HG03460 (cell line): ENCODE data around the gene PCK1.

Source experiments
- ATAC-seq: cut with Tn5 transposase; IDR thresholded peaks from one replicate; pipeline ENCODE4 v1.9.1; 2021; ENCODE audit not compliant: unreplicated experiment

The PCK1 gene

DNA sequence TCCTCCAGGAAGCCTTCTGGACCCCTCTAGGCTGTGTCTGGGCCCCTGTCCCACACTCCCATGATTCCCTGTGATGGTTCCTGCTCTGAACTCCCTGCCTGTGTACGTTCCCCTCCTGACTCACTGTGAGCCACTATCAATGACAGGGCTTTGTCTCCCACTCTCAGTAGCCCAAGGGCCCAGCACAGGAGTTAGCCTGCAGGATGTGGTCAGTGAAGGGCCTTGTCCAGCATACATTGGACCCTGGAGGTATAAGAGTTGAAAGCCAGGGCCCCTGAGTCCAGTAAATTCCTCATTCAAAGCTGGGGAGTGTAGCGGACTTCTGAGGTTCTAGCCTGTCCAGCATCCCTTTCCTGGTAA lies 40.3 kb downstream of the PCK1 start:
- no peak for ATAC-seq

DNA sequence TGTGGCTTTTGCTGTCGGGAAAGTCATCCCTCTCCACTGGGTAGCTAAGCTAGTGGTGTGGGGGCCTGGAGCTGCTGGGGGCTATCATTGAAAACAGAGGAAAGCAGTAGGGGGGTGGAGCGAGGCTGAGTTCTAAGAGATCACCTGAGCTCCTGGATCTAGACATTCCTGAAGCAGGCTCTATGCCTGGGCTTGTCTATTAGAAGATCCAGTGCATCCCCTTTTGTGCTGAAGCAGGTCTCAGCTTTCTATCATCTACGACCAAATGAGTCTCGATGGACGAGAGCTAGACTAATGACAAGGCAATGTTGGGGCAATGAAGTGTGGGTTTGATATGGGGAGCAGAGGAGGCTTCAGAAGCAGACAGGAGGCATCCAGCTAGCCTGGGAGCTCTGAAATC lies 40.8 kb downstream of the PCK1 start:
- no peak for ATAC-seq

DNA sequence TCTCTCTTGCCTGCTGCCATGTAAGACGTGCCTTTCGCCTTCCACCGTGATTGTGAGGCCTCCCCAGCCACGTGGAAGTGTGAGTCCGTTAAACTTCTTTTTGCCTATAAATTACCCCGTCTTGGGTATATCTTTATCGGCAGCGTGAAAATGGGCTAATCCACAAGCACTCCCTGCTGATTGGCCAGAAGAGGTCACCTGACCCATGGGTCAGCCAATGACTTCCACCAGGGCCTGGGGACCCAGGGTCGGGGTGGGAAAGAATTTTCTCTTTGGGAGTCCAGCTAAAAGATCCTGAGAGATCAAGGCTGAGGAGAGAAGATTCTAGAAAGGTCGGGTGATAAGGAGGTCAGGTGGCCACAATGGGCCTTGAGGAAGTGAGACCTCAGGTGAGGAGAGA lies 42.2 kb downstream of the PCK1 start:
- ATAC-seq = no peak

DNA sequence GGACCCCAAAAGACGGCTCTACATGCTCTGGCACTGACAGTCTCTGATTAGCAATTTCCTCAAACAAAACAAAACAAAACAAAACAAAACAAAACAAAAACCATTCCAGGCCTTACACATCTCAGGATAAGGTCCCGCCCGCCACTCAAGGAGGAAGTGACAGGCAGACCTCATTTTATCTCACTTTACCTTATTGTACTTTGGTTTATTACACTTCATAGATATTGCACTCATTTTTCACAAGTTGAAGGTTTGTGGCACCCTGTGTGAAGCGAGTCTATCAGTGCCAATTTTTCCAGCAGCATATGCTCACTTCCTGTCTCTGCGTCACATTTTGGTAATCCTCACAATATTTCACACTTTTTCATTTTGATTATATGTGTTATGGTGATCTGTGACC lies 44.1 kb downstream of the PCK1 start:
- no peak for ATAC-seq

DNA sequence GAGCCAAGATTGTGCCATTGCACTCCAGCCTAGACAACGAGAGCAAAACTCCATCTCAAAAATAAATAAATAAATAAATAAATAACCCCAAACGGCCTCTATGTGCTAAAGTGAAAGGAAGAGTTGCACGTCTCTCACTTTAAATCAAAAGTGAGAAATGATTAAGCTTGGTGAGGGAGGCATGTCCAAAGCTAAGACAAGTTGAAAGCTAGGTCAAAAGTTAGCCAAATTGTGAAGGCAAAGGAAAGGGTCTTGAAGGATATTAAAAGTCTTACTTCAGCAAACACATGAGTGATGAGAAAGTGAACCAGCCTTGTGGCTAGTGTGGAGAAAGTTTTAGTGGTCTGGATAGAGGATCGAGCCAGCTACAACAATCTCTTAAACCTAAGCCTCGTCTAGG lies 45.0 kb downstream of the PCK1 start:
- no peak for ATAC-seq

DNA sequence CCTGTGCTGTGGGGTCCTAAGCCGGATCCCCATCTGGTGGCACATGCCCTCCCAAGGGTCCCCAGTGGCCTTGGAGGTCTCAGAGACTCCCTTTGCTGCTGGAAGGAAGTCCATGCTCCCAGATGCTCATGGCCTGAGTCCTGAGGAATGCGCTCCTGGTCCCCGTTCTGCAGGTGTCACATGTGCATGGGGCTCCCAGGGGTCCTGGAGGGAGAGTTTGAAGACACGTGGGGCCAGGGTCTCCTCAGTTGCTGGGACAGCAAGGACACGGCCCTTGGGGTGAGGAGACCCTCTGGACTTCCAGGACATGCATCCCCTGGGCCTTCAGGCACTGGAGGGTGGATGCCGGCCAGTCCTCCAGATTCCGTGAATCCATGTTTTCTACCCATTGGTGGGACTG lies 47.6 kb downstream of the PCK1 start:
- no peak for ATAC-seq

DNA sequence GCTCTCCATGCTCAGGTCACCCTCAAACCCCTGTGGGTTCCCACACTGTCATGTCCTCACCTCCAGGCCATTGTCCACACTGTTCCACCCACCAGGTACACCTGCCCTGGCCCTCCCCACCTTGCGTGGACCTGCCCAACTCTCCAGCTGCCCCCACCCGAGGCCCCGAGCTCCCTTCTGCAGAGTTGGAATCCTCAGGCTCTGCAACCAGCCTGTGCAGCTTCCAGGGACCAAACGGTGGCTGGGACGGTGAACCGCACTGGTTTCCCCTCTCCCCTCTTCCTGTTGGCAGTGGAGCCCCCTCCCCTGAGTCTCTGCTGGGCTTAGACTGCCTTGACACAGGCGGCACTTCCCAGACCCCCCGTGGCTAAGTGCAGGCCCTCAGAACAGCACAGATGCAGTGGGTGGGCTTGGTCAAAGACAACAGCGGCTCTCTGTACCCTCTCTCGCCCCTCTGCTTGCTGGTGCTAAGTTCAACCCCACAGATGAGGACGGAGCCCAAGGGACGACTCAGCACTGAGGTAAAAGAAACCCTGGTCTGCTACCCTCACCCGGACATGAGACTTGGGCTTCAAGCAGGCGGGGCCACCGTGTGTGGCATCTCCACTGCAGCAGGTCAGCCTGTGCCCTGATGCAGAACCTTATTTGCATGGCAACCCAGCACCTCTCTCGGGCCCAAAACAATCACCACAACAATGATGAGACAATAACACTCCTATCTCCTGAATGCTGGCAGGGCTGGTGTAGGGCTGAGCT lies 48.4 kb downstream of the PCK1 start:
- no peak for ATAC-seq

DNA sequence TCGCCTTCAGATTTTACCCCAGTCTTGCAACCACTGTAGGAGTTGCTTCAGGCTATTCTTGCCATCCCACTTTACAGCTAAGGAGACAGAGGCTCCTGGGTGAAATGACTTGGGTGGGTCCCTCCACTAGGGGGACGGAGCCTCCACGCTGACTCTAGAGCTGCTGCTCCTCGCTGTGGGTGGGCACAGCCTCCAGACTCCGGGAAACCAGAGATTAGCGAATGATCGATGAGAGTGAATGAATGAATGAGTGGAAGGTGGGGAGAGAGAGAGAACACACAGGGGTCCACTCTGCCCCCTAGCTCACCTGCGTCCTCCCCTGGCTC lies 48.9 kb downstream of the PCK1 start:
- ATAC-seq = no peak

DNA sequence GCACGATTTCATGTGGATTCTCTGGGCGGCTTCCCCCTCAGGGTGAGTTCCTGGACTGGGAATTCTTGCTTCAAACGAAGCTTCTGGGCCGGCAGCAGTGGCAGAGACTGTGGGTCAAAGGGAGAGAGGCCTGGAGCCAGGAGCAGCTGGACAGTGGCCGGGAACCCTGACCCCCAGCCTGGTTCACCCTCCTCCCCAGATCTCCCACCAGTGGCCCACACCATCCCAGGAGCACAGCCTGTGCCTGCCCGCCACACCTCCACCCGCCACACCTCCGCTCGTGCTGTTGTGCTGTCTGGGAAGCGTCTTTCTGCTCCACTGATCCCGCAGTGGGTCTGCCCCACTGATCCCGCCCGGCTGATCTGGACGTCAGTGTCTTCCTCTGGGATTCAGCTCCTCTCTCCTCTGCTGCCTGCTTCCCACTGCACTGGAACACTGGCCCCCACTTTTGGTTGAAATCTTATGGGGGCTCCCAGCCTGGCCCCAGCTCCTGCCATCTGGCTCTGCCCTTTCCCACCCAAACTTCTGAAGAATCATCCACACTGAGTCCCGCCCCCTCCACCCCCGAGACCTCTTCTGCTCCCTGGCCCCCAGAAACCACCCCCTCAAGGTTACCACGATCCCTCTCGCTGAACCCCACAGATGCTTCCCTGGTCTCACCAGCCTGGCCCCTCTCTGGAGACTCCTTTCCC lies 49.5 kb downstream of the PCK1 start:
- ATAC-seq = no peak

DNA sequence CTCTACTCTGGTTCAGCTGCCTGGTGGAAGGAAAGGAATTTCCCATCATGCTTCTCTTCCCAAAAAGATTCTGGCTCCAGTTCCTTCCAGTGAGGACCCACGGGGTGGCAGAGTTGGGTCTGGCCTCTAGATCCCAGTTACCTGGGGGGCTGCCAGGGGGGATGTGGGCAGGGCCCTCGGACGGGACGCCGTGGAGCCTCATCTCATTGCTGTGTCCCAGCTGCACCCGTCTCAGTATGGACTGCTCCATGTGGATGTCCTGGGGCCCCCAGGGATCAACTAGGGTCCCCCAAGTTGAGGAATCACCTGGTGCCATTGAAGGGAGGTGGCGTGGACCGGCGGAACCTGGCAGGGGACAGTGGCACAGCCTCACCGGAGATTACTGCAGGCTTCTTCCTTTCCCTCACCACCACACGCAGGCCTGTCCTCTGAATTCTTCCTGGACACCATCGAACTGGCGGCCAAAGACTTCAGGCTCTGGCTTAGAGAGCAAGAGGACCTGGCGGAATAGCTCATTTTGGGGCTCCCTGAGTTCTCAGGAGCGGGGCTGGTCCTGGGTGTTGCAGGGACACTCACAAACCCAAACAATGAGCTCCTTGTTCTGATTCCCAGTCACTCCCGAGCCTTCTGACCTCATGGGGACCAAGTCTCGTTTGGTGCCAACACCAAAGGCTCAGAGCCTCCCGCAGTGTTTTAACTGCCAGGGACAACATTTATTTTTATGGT lies 50.8 kb downstream of the PCK1 start:
- no peak for ATAC-seq

DNA sequence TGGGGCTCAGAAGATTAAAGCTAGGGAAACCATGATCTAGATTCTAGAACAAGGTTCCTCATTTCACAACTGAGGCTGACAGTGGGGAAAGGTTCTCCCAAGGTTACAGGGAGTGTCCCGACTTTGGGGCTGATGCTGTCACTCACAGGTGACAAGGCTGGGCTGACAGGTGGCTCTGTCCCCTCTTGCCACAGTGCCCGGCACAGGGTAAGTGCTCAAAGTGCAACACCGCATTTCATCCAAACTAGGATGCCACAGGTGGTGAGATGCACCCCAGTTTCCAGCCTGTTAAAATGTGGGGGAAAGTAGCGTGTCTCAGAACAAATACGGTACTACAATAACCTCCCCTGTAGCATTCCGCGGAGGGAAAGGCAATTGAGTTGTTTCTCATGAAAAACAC lies 51.5 kb downstream of the PCK1 start:
- ATAC-seq = no peak

DNA sequence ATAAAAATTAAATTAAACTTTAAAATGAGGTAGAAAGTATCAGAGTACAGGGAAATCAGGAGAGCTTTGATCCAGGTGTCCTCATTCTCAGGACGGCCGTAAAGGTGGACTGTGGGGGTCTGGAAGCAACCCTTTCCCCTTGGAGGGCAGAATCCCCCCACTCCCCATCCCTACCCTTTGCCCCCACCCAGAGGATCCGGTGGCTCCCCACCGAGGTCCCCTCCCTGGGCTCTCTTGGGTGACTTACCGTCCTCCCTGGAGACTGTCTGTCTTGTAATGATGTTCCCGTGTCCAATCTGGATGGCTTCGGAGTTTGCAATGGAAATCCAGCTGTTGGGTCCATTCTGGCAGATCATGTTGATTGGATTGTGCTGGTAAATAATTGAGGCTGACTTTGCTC lies 52.0 kb downstream of the PCK1 start:
- ATAC-seq = no peak

DNA sequence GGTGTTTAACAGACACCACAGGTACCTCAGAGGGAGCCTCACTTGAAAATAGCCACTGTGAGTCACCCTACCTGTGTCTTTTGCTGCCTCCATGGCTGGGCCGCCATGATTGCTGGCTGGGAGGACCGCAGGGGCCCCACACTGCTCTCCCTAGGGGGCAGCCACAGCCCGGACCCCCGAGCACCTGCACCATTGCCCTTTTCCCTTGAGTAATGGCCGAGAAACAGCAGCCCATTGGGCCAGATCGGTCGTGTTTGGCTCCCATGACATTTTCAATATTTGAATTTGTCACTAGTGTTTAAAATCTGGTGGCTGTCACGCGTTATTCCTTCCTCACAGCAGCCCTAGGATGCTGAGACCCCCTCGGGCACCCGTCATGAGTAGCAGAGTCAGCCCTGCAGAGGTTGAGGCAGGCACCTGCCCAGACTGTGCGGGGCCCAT lies 52.6 kb downstream of the PCK1 start:
- ATAC-seq = no peak

DNA sequence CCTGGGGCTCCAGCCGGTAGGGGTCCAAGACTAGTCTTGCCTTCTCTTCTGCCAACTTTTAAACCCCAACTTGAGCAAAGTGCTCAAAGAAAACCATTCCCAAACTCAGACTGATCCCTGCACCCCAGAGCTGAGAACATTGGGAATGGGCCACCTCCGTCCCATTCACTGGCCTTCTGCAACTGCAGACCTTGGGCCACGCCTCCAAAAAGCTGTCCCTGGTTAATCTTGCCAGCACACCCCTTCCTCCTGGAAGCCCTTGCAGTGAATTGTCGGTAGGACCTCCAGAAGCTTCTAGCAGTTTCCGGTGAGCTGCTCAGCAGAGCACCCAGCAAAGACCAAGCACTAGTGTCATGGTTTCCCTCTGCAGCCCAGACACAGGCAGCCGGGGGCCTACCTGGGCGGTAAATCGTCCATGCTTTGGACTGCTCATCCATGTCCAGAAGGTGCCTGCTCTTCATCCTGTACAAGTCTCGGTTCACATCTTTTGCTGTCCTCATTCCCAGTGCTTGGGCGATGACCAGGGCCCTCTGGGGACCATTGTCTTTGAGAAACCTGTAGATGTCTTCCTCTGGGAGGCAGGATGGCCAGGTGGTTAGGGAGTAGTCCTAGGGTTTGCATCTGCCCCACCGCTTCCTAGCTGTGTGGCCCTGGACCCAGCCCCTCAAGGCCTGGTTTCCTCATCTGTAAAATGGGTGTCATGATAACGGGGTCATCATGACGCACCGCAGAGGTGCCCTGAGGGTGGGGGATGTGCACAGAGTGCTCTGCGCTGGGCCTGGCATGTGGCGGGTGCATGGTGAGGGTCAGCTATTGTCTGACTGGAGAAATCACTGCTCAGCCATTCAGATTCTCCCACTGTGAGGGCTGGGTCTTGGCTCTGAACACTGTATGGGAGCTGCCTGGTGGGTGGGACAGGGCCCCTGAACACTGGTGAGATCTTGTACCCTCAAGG lies 53.9 kb downstream of the PCK1 start:
- ATAC-seq = no peak

DNA sequence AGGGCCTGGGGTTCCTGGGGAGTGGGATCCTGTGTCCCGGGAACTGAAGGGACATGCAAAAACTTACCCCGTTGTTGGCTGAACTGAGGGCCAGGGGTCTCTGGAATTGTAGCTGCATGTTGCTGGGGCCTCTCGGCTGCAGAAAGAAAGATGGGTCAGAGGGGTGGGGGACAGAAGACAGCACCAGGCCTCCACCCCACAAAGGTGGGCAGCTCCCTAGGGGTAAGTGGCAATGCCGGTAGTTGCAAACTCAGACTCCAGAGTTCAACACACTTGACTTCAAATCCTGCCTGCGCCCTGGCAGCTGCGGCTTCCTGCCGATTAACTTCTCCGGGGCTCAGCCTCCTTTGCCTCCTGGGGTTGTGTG lies 54.5 kb downstream of the PCK1 start:
- ATAC-seq = no peak

DNA sequence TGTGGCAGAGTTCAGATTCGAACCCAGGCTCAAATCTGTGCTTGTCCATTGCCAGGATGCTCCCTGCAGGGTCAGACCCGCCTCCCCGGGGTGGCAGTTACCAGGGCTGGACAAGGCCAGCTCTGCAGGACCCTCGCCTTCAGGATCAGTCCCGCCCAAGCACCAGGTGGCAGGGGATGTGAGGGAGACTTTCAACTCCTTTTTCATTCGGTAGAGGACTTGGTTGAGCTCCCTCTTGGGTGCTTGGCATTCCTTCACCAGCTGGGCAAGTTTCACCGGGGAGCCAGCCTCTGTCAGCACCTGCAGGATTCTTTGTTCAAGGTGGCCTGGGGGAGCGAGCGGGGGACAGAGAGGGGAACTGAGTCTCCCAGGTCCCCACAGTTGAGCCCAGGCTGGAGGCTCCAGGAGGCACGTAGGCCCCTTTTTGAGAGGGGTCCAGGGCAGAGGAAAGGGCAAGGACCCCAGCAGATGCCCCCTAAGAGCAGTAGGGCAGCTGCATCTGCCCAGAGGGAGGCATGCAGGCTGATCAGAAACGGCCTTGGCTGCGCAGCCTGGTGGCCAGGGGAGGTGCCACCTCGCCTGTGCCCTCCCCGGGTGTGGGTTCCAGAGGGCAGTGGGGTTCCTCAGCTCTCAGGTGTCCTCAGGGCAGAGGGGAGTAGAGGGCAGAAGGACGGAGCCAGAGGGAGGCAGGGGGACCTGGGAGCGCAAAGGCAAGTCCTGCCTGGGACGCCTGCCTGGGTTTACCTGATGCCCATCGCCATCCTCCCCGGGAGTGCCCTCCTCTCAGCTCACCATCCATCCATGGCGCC lies 55.4 kb downstream of the PCK1 start:
- no peak for ATAC-seq

DNA sequence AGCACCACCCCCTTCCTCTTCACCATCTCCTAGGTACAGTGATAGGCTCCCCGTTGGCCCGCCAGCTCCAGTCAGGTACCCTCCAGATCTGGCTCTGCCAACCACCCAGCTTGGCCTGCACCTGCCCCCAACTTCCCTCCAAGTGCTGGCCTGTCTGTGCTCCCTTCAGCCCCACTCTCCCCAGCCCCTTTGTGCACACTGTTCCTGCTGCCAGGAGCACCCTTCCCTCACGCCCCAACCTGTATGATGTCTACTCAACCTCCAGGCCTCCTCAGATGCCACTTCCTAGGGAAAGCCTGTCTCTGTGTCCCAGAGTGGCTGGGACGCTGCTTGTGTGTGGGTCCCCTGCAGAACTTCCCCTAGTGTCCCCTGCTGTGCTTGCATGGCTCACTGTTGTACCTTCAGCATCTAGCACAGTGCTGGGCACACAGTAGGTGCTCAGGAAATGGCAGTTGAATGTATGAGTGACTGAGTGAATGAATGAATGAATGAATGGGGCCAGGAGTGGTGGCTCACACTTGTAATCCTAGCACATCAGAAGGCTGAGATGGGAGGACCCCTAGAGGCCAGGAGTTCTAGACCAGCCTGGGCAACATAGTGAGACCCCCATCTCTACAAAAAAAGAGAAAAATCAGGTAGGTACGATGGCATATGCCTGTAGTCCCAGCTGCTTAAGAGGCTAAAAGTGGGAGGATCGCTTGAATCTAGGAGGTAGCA lies 56.3 kb downstream of the PCK1 start:
- no peak for ATAC-seq
